H9 (cell line): ENCODE data around the gene TPPP2. TPM values are rescaled to one million over a fixed set of nuclear protein-coding genes. Genes with fewer than 3 reads are reported as not detected.

Source experiments
- DNase-seq: peaks from one replicate; pipeline ENCODE4 v3.0.0-alpha.2; 2017
- H2AFZ ChIP-seq: one replicate; pipeline ENCODE4 v1.6.1; 2013; ENCODE audit warnings: mild to moderate bottlenecking, low read length, control low read depth, moderate library complexity
- H2AK5ac ChIP-seq: 2 replicates; pipeline ENCODE4 v1.6.1; 2013; ENCODE audit warnings: low read length, control low read depth, mixed read lengths; ENCODE audit not compliant: insufficient read length
- H2BK120ac ChIP-seq: one replicate; pipeline ENCODE4 v1.6.1; 2013; ENCODE audit warnings: low read depth, mild to moderate bottlenecking, low read length, control low read depth, inconsistent platforms; ENCODE audit not compliant: poor library complexity, severe bottlenecking
- H2BK12ac ChIP-seq: 2 replicates; pipeline ENCODE4 v1.6.1; 2013; ENCODE audit warnings: low read length, control low read depth, mixed read lengths, low read depth; ENCODE audit not compliant: insufficient read length
- H2BK15ac ChIP-seq: 2 replicates; pipeline ENCODE4 v1.6.1; 2013; ENCODE audit warnings: low read depth, low read length, control low read depth
- H2BK20ac ChIP-seq: one replicate; pipeline ENCODE4 v1.6.1; 2013; ENCODE audit warnings: low read depth, mild to moderate bottlenecking, low read length, control low read depth, inconsistent platforms; ENCODE audit not compliant: poor library complexity, severe bottlenecking
- H2BK5ac ChIP-seq: 2 replicates; pipeline ENCODE4 v1.6.1; 2013; ENCODE audit warnings: low read length, control low read depth, mixed read lengths; ENCODE audit not compliant: insufficient read length
- H3K14ac ChIP-seq: 2 replicates; pipeline ENCODE4 v1.6.1; 2013; ENCODE audit warnings: low read length, control low read depth; ENCODE audit not compliant: insufficient read depth
- H3K18ac ChIP-seq: 2 replicates; pipeline ENCODE4 v1.6.1; 2013; ENCODE audit warnings: low read depth, mild to moderate bottlenecking, mixed read lengths, low read length, control low read depth; ENCODE audit not compliant: insufficient read length
- H3K23ac ChIP-seq: 2 replicates; pipeline ENCODE4 v1.6.1; 2013; ENCODE audit warnings: low read length, control low read depth, mixed read lengths, low read depth; ENCODE audit not compliant: insufficient read length
- H3K23me2 ChIP-seq: 2 replicates; pipeline ENCODE4 v1.6.1; 2013; ENCODE audit warnings: low read depth, mild to moderate bottlenecking, mixed read lengths, low read length, control low read depth; ENCODE audit not compliant: insufficient read length, poor library complexity, severe bottlenecking
- H3K27ac ChIP-seq: 2 replicates; pipeline ENCODE4 v1.5.1; 2013; ENCODE audit warnings: low read length, control low read depth, mixed read lengths, low read depth; ENCODE audit not compliant: insufficient read length
- H3K27me3 ChIP-seq: 2 replicates; pipeline ENCODE4 v1.6.1; 2013; ENCODE audit warnings: low read length, control low read depth, inconsistent platforms; ENCODE audit not compliant: insufficient read depth
- H3K4ac ChIP-seq: 2 replicates; pipeline ENCODE4 v1.6.1; 2013; ENCODE audit warnings: low read depth, mild to moderate bottlenecking, control low read depth, inconsistent platforms, low read length, moderate library complexity
- H3K4me1 ChIP-seq: 2 replicates; pipeline ENCODE4 v1.6.1; 2013; ENCODE audit warnings: low read length, control low read depth, inconsistent platforms; ENCODE audit not compliant: insufficient read depth
- H3K4me2 ChIP-seq: 2 replicates; pipeline ENCODE4 v1.6.1; 2013; ENCODE audit warnings: low read length, control low read depth, mixed read lengths; ENCODE audit not compliant: insufficient read length, insufficient read depth
- H3K56ac ChIP-seq: 2 replicates; pipeline ENCODE4 v1.6.1; 2013; ENCODE audit warnings: low read depth, mild to moderate bottlenecking, mixed read lengths, low read length, control low read depth; ENCODE audit not compliant: insufficient read length
- H3K79me1 ChIP-seq: 2 replicates; pipeline ENCODE4 v1.6.1; 2013; ENCODE audit warnings: low read depth, mild to moderate bottlenecking, moderate library complexity, low read length, control low read depth, inconsistent platforms; ENCODE audit not compliant: insufficient read depth, poor library complexity, severe bottlenecking
- H3K79me2 ChIP-seq: 2 replicates; pipeline ENCODE4 v1.6.1; 2013; ENCODE audit warnings: low read length, control low read depth, inconsistent platforms; ENCODE audit not compliant: insufficient read depth
- H3K9ac ChIP-seq: 2 replicates; pipeline ENCODE4 v1.6.1; 2013; ENCODE audit warnings: low read length, control low read depth, mixed read lengths; ENCODE audit not compliant: insufficient read length; ENCODE audit errors: extremely low read depth
- H3K9me3 ChIP-seq: one replicate; pipeline ENCODE4 v1.6.1; 2013; ENCODE audit warnings: low read depth, low read length, inconsistent platforms; ENCODE audit not compliant: control insufficient read depth
- H3T11ph ChIP-seq: one replicate; pipeline ENCODE4 v1.6.1; 2013; ENCODE audit warnings: mild to moderate bottlenecking, low read length, control low read depth, inconsistent platforms
- H4K20me1 ChIP-seq: one replicate; pipeline ENCODE4 v1.6.1; 2013; ENCODE audit not compliant: control insufficient read depth, insufficient read length, insufficient read depth
- H4K5ac ChIP-seq: 2 replicates; pipeline ENCODE4 v1.6.1; 2013; ENCODE audit warnings: low read depth, mild to moderate bottlenecking, mixed read lengths, low read length, control low read depth; ENCODE audit not compliant: insufficient read length
- H4K8ac ChIP-seq: replicated peaks from 2 replicates; pipeline ENCODE4 v1.6.1; 2013; ENCODE audit warnings: low read length, control low read depth, mixed read lengths, low read depth; ENCODE audit not compliant: insufficient read length
- H4K91ac ChIP-seq: 2 replicates; pipeline ENCODE4 v1.6.1; 2013; ENCODE audit warnings: low read depth, mild to moderate bottlenecking, moderate library complexity, mixed read lengths, low read length, control low read depth; ENCODE audit not compliant: insufficient read length
- H3K27ac Mint-ChIP-seq, 3 experiments: 2 replicates in 2 of 3; 3 replicates in 1 of 3; pipeline ENCODE4 v1.8.0; 2020 to 2021; ENCODE audit warnings: mixed read lengths in 3 of 3, mild to moderate bottlenecking in 1 of 3, moderate library complexity in 1 of 3
- H3K27me3 Mint-ChIP-seq: 2 replicates; pipeline ENCODE4 v1.8.0; 2021; ENCODE audit warnings: low read depth, mild to moderate bottlenecking, moderate library complexity, mixed read lengths
- H3K36me3 Mint-ChIP-seq, 3 experiments: 2 replicates in 2 of 3; 3 replicates in 1 of 3; pipeline ENCODE4 v1.8.0; 2020 to 2021; ENCODE audit warnings: low read depth in 3 of 3, mixed read lengths in 3 of 3; ENCODE audit not compliant: insufficient read depth in 1 of 3
- H3K4me1 Mint-ChIP-seq, 2 experiments: 2 replicates each; pipeline ENCODE4 v1.8.0; 2020; ENCODE audit warnings: mixed read lengths in 2 of 2
- H3K4me3 Mint-ChIP-seq, 2 experiments: 2 replicates in 1 of 2; 3 replicates in 1 of 2; pipeline ENCODE4 v1.8.0; 2020 to 2021; ENCODE audit warnings: mild to moderate bottlenecking in 2 of 2, mixed read lengths in 2 of 2, moderate library complexity in 1 of 2
- H3K9me3 Mint-ChIP-seq, 2 experiments: 2 replicates in 1 of 2; 3 replicates in 1 of 2; pipeline ENCODE4 v1.8.0; 2020; ENCODE audit warnings: mild to moderate bottlenecking in 2 of 2, mixed read lengths in 2 of 2, moderate library complexity in 1 of 2
- CTCF ChIP-seq: fragments of 200-600 bp; sonication (generic); conservative IDR thresholded peaks from 3 replicates; pipeline ENCODE4 v1.8.0; 2021; ENCODE audit warnings: antibody characterized with exemption, mild to moderate bottlenecking
- WGBS: extraction: QIAGEN DNeasy Blood & Tissue Kit; methylation state at CpG from one replicate; pipeline ENCODE4 v1.1.7; 2013; ENCODE audit warnings: missing lambda C conversion rate, low lambda C conversion rate, mixed read lengths; ENCODE audit not compliant: insufficient read length; ENCODE audit errors: extremely low coverage; 5-methylcytosine and 5-hydroxymethylcytosine counted together
- total RNA-seq: library from RNA; stranded (reverse); gene quantifications from 2 replicates; pipeline ENCODE4 v1.2.1, GENCODE V29; 2021

The TPPP2 gene
- total RNA-seq, 1 experiment from 2014 or later: not detected

GRCh38 chr14:21054768-21055145 is 24.7 kb downstream of the TPPP2 start:
- Mint-ChIP-seq H3K9me3 (no peaks in the 10 kb centered on the region), H3K4me1 (peaks cover 11 to 14% of the 10 kb centered on the region in 2 experiments), H3K4me3 (no peak overlapping the region), H3K36me3 (no peaks in the 10 kb centered on the region), H3K27ac (no peak overlapping the region), H3K27me3 (0 out of 2 replicates have a peak, but pooled peaks cover 4% of the 10 kb centered on the region)
- no peak overlapping the region for H2AFZ ChIP-seq
- H4K20me1 ChIP-seq: no peaks in the 10 kb centered on the region
- no peak overlapping the region for H4K91ac ChIP-seq
- H2BK5ac ChIP-seq: no peak overlapping the region
- H3K9ac ChIP-seq: no peak overlapping the region
- no peak overlapping the region for H2AK5ac ChIP-seq
- no peaks in the 10 kb centered on the region for H3K9me3 ChIP-seq
- no peak overlapping the region for H3K23ac ChIP-seq
- H3K27me3 ChIP-seq: no peaks in the 10 kb centered on the region
- H3K56ac ChIP-seq: no peak overlapping the region
- H3K4me2 ChIP-seq: no peak overlapping the region
- H3K79me2 ChIP-seq: no peaks in the 10 kb centered on the region
- no CpG with 5 or more reads among the region's 4 CpGs for WGBS
- H3K27ac ChIP-seq: no peak overlapping the region
- no peak overlapping the region for H2BK12ac ChIP-seq
- H3T11ph ChIP-seq: no peak overlapping the region
- no peak for TF ChIP-seq CTCF
- no peak overlapping the region for H2BK20ac ChIP-seq
- no peaks in the 10 kb centered on the region for H3K79me1 ChIP-seq
- H4K5ac ChIP-seq: no peak overlapping the region
- H4K8ac ChIP-seq: no peak overlapping the region
- H3K4ac ChIP-seq: no peak overlapping the region
- H3K18ac ChIP-seq: no peak overlapping the region
- H3K23me2 ChIP-seq: no peaks in the 10 kb centered on the region
- H2BK15ac ChIP-seq: no peak overlapping the region
- H3K4me1 ChIP-seq: no peaks in the 10 kb centered on the region; the same call in 1 of the 2 replicates
- no peak for DNase-seq
- no peak overlapping the region for H2BK120ac ChIP-seq
- no peak overlapping the region for H3K14ac ChIP-seq
